KMS-11 (cell line): Measurements from ENCODE around the gene PHOX2A.
A peak's percentile ranks its signal among the peaks of the same experiment; 100 is the strongest.
"Not testable (repeated sequence)": the region's sequence is repeated elsewhere in the genome, so short reads cannot be mapped to it uniquely, and the experiment has no call there.

Source experiments
- H2AFZ ChIP-seq: fragments of 200-600 bp; sonication (generic); 2 replicates; pipeline ENCODE4 v1.6.1; 2016; ENCODE audit warnings: antibody characterized with exemption, mixed run types, low read depth
- H3K27ac ChIP-seq: fragments of 200-600 bp; sonication (generic); 2 replicates; pipeline ENCODE4 v1.6.1; 2016; ENCODE audit warnings: mild to moderate bottlenecking, mixed run types
- H3K27me3 ChIP-seq: fragments of 200-600 bp; sonication (generic); 2 replicates; pipeline ENCODE4 v1.6.1; 2017; ENCODE audit warnings: mild to moderate bottlenecking, low read depth, mixed run types, moderate library complexity; ENCODE audit not compliant: insufficient read depth
- H3K36me3 ChIP-seq: fragments of 200-600 bp; sonication (generic); 2 replicates; pipeline ENCODE4 v1.6.1; 2017; ENCODE audit warnings: mild to moderate bottlenecking, mixed run types; ENCODE audit not compliant: insufficient read depth
- H3K4me1 ChIP-seq: fragments of 200-600 bp; sonication (generic); 2 replicates; pipeline ENCODE4 v1.6.1; 2016; ENCODE audit warnings: mild to moderate bottlenecking, low read depth, mixed run types; ENCODE audit not compliant: poor library complexity, severe bottlenecking
- H3K4me2 ChIP-seq: fragments of 200-600 bp; sonication (generic); 2 replicates; pipeline ENCODE4 v1.7.0; 2016; ENCODE audit warnings: mild to moderate bottlenecking, mixed run types
- H3K4me3 ChIP-seq: fragments of 200-600 bp; sonication (generic); IDR thresholded peaks from 2 replicates; pipeline ENCODE4 v1.6.1; 2017; ENCODE audit warnings: low read depth, low read length, mixed read lengths; ENCODE audit not compliant: insufficient read depth
- H3K79me2 ChIP-seq: fragments of 200-600 bp; sonication (generic); 2 replicates; pipeline ENCODE4 v1.6.1; 2016; ENCODE audit warnings: low read depth, mixed run types; ENCODE audit not compliant: insufficient read depth
- H3K9ac ChIP-seq: fragments of 200-600 bp; sonication (generic); 2 replicates; pipeline ENCODE4 v1.6.1; 2016; ENCODE audit warnings: mild to moderate bottlenecking, mixed run types
- H4K20me1 ChIP-seq: fragments of 200-600 bp; sonication (generic); 2 replicates; pipeline ENCODE4 v1.6.1; 2016; ENCODE audit warnings: mild to moderate bottlenecking, mixed run types; ENCODE audit not compliant: insufficient read depth
- CTCF ChIP-seq: fragments of 200-600 bp; sonication (generic); conservative IDR thresholded peaks from 2 replicates; pipeline ENCODE4 v1.6.1; 2017; ENCODE audit warnings: low read depth, mild to moderate bottlenecking, antibody characterized with exemption, low read length, moderate library complexity, mixed read lengths

The PHOX2A gene

DNA sequence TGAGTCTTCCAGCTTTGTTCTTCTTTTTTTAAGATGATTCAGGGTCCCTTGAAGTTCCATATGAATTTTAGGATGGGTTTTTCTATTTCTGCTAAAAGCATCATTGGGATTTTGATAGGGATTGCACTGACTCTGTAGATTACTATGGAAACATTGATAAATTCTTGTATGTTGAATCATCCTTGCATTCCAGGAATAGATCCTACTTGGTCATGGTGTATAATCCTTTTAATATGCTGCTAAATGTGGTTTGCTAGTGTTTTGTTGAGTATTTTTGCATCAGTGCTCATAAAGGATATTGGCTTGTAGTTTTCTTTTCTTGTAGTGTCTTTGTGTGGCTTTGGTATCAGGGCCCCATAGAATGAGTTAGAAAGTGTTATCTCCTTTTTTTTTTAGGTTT is 34.9 kb upstream of the PHOX2A start:
- TF ChIP-seq CTCF: no peak
- Histone ChIP-seq H3K79me2 (no peaks in the 10 kb centered on the region), H3K36me3 (no peaks in the 10 kb centered on the region), H3K9ac (no peak overlapping the region), H3K27me3 (no peaks in the 10 kb centered on the region), H3K4me1 (peaks cover 2% of the 10 kb centered on the region), H3K4me2 (no peak overlapping the region), H3K4me3 (no peak overlapping the region), H2AFZ (no peak overlapping the region), H4K20me1 (no peaks in the 10 kb centered on the region), H3K27ac (no peak overlapping the region)

DNA sequence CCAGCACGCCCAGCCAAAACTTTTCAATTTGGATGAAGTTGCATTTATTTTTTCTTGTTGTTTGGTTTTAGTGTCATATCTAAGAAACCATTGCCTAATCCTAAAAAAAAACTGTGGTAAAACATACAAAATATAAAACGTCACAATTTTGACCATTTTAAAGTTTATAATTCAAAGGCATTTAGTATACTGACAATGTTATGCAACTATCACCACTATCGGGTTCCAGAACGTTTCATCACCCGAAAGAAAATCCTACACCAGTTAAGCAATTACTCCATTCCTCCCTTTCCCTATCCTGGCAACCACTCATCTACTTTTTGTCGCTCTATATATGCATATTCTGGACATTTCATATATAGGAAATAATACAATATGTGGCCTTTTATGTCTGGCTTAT is 30.5 kb upstream of the PHOX2A start:
- no peak overlapping the region for H3K4me2 ChIP-seq
- H2AFZ ChIP-seq: no peak overlapping the region
- no peaks in the 10 kb centered on the region for H4K20me1 ChIP-seq
- H3K4me1 ChIP-seq: peaks cover 30% of the 10 kb centered on the region
- H3K27ac ChIP-seq: no peak overlapping the region
- H3K4me3 ChIP-seq: no peak overlapping the region
- no peaks in the 10 kb centered on the region for H3K27me3 ChIP-seq
- H3K9ac ChIP-seq: no peak overlapping the region
- TF ChIP-seq CTCF: no peak
- H3K36me3 ChIP-seq: no peaks in the 10 kb centered on the region
- H3K79me2 ChIP-seq: no peaks in the 10 kb centered on the region

- H2AFZ ChIP-seq: no peak overlapping the region
Measured at GRCh38 chr11:72271980-72272379, 28.0 kb upstream of the PHOX2A start.

DNA sequence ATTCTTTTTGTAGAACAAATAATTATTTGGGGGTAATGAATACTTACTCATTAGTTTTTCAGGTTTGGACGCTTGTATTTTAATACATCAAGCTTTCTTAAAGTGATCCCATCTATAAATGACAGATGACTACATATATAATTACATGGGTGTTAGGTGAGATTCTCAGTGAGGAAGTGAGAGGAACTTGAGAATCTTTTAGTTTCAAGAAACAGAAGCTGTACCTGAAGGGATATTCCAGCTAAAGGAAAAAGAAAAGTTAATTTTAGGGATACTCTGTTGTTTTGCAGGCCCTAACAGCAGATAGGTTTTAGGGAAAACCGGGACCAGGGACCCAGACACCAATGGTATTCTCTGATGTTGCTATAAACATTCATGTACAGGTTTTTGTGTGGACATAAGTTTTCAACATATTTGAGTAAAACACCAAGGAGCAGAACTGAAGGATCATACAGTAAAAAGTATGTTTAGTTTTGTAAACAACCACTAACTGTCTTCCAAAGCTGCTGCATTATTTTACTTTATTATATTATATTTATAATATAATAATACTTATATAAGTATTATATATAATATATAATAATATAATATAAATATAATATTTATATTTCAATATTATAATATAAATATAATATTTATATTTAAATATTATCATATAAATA is 24.1 kb upstream of the PHOX2A start:
- no peak overlapping the region for H3K4me3 ChIP-seq
- TF ChIP-seq CTCF: no peak
- H4K20me1 ChIP-seq: no peaks in the 10 kb centered on the region
- no peak overlapping the region for H2AFZ ChIP-seq
- no peak overlapping the region for H3K27ac ChIP-seq
- H3K36me3 ChIP-seq: no peaks in the 10 kb centered on the region
- no peak overlapping the region for H3K9ac ChIP-seq
- no peaks in the 10 kb centered on the region for H3K27me3 ChIP-seq
- H3K79me2 ChIP-seq: no peaks in the 10 kb centered on the region
- no peak overlapping the region for H3K4me2 ChIP-seq
- H3K4me1 ChIP-seq: peaks cover 20% of the 10 kb centered on the region

More at GRCh38 chr11:72271980-72272379, 28.0 kb upstream of the PHOX2A start:
- Histone ChIP-seq H3K27me3 (no peaks in the 10 kb centered on the region), H3K4me1 (peaks cover 30% of the 10 kb centered on the region), H3K36me3 (no peaks in the 10 kb centered on the region), H3K79me2 (no peaks in the 10 kb centered on the region), H3K4me2 (0 out of 2 replicates have a peak overlapping the region, but pooled peaks have one; percentile 22), H3K27ac (no peak overlapping the region), H3K9ac (no peak overlapping the region), H3K4me3 (no peak overlapping the region), H4K20me1 (no peaks in the 10 kb centered on the region)
- TF ChIP-seq CTCF: no peak

GRCh38 chr11:72266960-72267359 is 23.0 kb upstream of the PHOX2A start:
- H3K4me1 ChIP-seq, H3K27ac ChIP-seq, H2AFZ ChIP-seq, H3K4me3 ChIP-seq, H3K9ac ChIP-seq, H4K20me1 ChIP-seq, H3K79me2 ChIP-seq, H3K4me2 ChIP-seq, H3K27me3 ChIP-seq, H3K36me3 ChIP-seq: not testable (repeated sequence)
